CD4-positive, alpha-beta T cell (primary cell): ENCODE measurements around the gene DHX15. TPM values are rescaled to one million over a fixed set of nuclear protein-coding genes. Genes with fewer than 3 reads are reported as not detected.
A peak's percentile ranks its signal among the peaks of the same experiment; 100 is the strongest.

Source experiments
- ATAC-seq: fragments of 200-7000 bp; cut with Tn5 transposase; one replicate; pipeline ENCODE4 v1.10.0; 2022; ENCODE audit warnings: mild to moderate bottlenecking; ENCODE audit not compliant: poor library complexity
- CTCF ChIA-PET: fragments of 350-600 bp; sonication (Branson Sonifier 250); formaldehyde crosslinking; loops from one replicate; lab custom pipeline; 2021; ENCODE audit warnings: antibody characterized with exemption, inconsistent platforms; lab: Charles Lee
- POLR2A ChIA-PET: fragments of 350-600 bp; sonication (Branson Sonifier 250); formaldehyde crosslinking; loops from one replicate; lab custom pipeline; 2021; ENCODE audit warnings: antibody characterized with exemption, inconsistent platforms; lab: Charles Lee
- DNase-seq, 14 experiments: peaks; one replicate each; pipeline ENCODE4 v3.0.0-alpha.2; 2013 to 2020; ENCODE audit warnings: mixed read lengths in 2 of 14
- H3K27ac ChIP-seq, 2 donors: one replicate each; pipeline versions ENCODE4 v1.5.1 to v1.7.0; 2013; ENCODE audit warnings: low read length in 2 of 2, low read depth in 1 of 2, mild to moderate bottlenecking in 1 of 2
- H3K27me3 ChIP-seq, 2 experiments: 1 replicate in 1 of 2; 2 replicates in 1 of 2; pipeline versions ENCODE4 v1.6.1 to v1.7.0; 2013; ENCODE audit warnings: low read length in 2 of 2, control low read depth in 1 of 2, mild to moderate bottlenecking in 1 of 2, moderate library complexity in 1 of 2; ENCODE audit not compliant: insufficient read depth in 2 of 2, control insufficient read depth in 1 of 2
- H3K36me3 ChIP-seq: one replicate; pipeline ENCODE4 v1.6.1; 2013; ENCODE audit warnings: low read length, control low read depth; ENCODE audit not compliant: insufficient read depth
- H3K4me1 ChIP-seq: one replicate; pipeline ENCODE4 v1.6.1; 2013; ENCODE audit warnings: low read length, control low read depth; ENCODE audit not compliant: insufficient read depth
- H3K4me3 ChIP-seq: one replicate; pipeline ENCODE4 v1.5.1; 2013; ENCODE audit warnings: mild to moderate bottlenecking, low read length, moderate library complexity
- H3K9me3 ChIP-seq, 2 experiments: 1 replicate in 1 of 2; 2 replicates in 1 of 2; pipeline versions ENCODE4 v1.6.1 to v1.7.0; 2013; ENCODE audit warnings: low read length in 2 of 2, mild to moderate bottlenecking in 2 of 2, control low read depth in 1 of 2, moderate library complexity in 1 of 2; ENCODE audit not compliant: control insufficient read depth in 1 of 2, insufficient read depth in 1 of 2
- H3K27ac Mint-ChIP-seq: one replicate; pipeline ENCODE4 v1.8.0; 2020; ENCODE audit warnings: mixed read lengths
- H3K27me3 Mint-ChIP-seq: one replicate; pipeline ENCODE4 v1.8.0; 2021; ENCODE audit warnings: mixed read lengths
- H3K36me3 Mint-ChIP-seq: one replicate; pipeline ENCODE4 v1.8.0; 2021; ENCODE audit warnings: low read depth, mixed read lengths
- H3K4me1 Mint-ChIP-seq: one replicate; pipeline ENCODE4 v1.8.0; 2021; ENCODE audit warnings: low read depth, mixed read lengths
- H3K4me3 Mint-ChIP-seq: one replicate; pipeline ENCODE4 v1.8.0; 2020; ENCODE audit warnings: mild to moderate bottlenecking, mixed read lengths
- H3K9me3 Mint-ChIP-seq: one replicate; pipeline ENCODE4 v1.8.0; 2020; ENCODE audit warnings: mixed read lengths
- intact Hi-C, 2 experiments: fragments of 100-400 bp; cut with DNase I in 1 of 2; cut with micrococcal nuclease in 1 of 2; formaldehyde crosslinking; loops; one replicate each; pipeline versions ENCODE4 v1.15.1 to v1.9.0; 2023 to 2025; cut with DNase I, micrococcal nuclease
- total RNA-seq, 174 experiments: library from RNA in 2 of 174; stranded (reverse) in 2 of 174; gene quantifications; one replicate each; pipeline ENCODE4 v1.2.3 and lab custom pipeline; 2021 to 2026
- TF ChIP-seq, protein P1 (sequence below): fragments of 200-600 bp; IDR thresholded peaks from one replicate; pipeline ENCODE4 v1.8.0; 2022; ENCODE audit warnings: antibody characterized with exemption, mild to moderate bottlenecking

DHX15 gene
- total RNA-seq, 2 experiments from 2014 or later: 208 to 209 TPM

DNA sequence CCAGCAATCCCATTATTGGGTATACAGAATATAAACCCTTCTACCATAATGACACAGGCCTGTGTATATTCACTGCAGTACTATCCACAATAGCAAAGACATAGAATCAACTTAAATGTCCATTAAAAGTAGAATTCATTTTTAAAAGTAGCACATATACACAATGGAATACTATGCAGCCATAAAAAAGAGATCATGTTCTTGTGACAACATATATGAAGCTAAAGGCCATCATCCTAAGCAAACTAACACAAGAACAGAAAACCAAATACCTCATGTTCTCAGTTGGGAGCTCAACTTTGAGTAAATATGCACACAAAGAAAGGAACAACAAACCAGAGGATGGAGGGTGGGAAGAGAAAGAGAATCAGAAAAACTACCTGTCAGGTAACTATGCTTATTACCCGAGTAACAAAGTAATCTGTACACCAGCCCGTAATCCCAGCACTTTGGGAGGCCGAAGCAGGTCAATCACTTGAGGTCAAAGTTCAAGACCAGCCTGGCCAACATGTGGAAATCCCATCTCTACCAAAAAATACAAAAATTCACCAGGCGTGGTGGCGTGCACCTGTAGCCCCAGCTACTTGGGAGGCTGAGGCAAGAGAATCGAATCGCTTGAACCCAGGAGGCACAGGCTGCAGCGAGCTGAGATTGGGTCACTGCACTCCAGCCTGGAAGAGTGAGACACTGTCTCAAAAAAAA, 22.8 kb downstream of the DHX15 start:
- no peak for DNase-seq
- peaks cover 4% of the 10 kb centered on the region for H3K9me3 Mint-ChIP-seq
- Histone ChIP-seq H3K9me3 (no peaks in the 10 kb centered on the region), H3K36me3 (peaks cover 44% of the 10 kb centered on the region), H3K4me1 (peaks cover 10% of the 10 kb centered on the region), H3K4me3 (no peak overlapping the region), H3K27ac (no peak overlapping the region), H3K27me3 (no peaks in the 10 kb centered on the region)
- peak overlapping the region; percentile 57 for H3K27ac Mint-ChIP-seq
- ChIA-PET CTCF (interaction anchor here (0.6 to 0.7 kb wide), 2 partner anchors 11 to 17 kb away, joined by 3 read pairs; no protein-coding TSS in a partner anchor), POLR2A (no interaction called here)
- peaks cover 84% of the 10 kb centered on the region for H3K36me3 Mint-ChIP-seq
- no peaks in the 10 kb centered on the region for H3K27me3 Mint-ChIP-seq
- ATAC-seq: no peak
- H3K4me3 Mint-ChIP-seq: no peak overlapping the region
- peaks cover 87% of the 10 kb centered on the region for H3K4me1 Mint-ChIP-seq
- intact Hi-C loops: no loop called here
- TF ChIP-seq, protein P1, sequence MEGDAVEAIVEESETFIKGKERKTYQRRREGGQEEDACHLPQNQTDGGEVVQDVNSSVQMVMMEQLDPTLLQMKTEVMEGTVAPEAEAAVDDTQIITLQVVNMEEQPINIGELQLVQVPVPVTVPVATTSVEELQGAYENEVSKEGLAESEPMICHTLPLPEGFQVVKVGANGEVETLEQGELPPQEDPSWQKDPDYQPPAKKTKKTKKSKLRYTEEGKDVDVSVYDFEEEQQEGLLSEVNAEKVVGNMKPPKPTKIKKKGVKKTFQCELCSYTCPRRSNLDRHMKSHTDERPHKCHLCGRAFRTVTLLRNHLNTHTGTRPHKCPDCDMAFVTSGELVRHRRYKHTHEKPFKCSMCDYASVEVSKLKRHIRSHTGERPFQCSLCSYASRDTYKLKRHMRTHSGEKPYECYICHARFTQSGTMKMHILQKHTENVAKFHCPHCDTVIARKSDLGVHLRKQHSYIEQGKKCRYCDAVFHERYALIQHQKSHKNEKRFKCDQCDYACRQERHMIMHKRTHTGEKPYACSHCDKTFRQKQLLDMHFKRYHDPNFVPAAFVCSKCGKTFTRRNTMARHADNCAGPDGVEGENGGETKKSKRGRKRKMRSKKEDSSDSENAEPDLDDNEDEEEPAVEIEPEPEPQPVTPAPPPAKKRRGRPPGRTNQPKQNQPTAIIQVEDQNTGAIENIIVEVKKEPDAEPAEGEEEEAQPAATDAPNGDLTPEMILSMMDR: no peak

DNA sequence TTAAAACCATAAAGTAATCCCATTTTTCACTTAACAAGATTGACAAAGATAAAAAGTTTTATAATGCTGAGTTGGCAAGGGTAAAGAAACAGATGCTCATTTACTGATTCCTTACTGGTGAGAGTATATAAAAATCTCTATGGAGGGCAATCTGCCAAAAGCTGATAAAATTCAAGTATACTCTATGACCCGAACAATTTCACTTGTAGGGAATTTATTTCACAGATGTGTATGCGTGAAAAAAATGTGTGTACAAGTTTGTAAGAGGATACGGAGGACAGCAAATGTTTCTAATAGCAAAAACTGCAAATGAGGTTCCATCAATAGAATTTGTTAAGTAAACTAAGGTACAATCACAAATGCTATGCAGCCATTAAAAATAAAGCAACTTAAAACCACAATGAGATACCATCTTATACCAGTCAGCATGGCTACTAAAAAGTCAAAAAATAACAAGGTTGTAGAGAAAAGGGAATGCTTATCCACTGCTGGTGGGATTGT, 23.4 kb downstream of the DHX15 start:
- Mint-ChIP-seq H3K27ac (no peak overlapping the region), H3K36me3 (peaks cover 89% of the 10 kb centered on the region), H3K4me1 (peaks cover 87% of the 10 kb centered on the region), H3K27me3 (no peaks in the 10 kb centered on the region), H3K9me3 (peaks cover 4% of the 10 kb centered on the region), H3K4me3 (no peak overlapping the region)
- ATAC-seq: no peak
- ChIA-PET CTCF (no interaction called here), POLR2A (interaction anchor here (0.8 kb wide), 1 partner anchor 13 kb away, joined by 4 read pairs; no protein-coding TSS in a partner anchor)
- no peak overlapping the region for H3K4me3 ChIP-seq
- DNase-seq: no peak
- no peak overlapping the region for H3K27ac ChIP-seq
- TF ChIP-seq, protein P1: no peak
- no peaks in the 10 kb centered on the region for H3K27me3 ChIP-seq
- H3K36me3 ChIP-seq: peaks cover 39% of the 10 kb centered on the region
- intact Hi-C loops: no loop called here
- H3K4me1 ChIP-seq: peaks cover 3% of the 10 kb centered on the region
- H3K9me3 ChIP-seq: no peaks in the 10 kb centered on the region

DNA sequence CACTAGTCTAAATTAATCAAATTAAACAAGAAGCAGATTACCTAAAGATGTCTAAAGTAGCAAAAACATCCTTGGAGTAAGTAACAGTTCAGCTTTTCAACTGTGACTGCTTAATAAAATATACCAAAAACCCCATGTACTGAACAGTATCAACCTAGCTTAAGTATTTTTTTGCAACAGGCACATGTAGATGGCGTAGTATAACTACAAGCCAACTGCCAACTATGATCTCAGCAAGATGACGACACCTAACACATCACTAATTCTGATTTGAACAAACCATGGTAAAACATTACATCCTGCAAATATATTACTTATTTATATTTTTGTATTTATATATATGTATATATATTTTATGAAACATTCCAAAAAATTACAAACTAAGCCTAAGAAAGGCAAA, 24.5 kb downstream of the DHX15 start:
- ATAC-seq (no peak), DNase-seq (no peak)
- Mint-ChIP-seq H3K27me3 (no peaks in the 10 kb centered on the region), H3K27ac (peak overlapping the region; percentile 75), H3K9me3 (peaks cover 4% of the 10 kb centered on the region), H3K4me3 (no peak overlapping the region), H3K36me3 (peaks cover 85% of the 10 kb centered on the region), H3K4me1 (peaks cover 83% of the 10 kb centered on the region)
- Histone ChIP-seq H3K4me1 (no peaks in the 10 kb centered on the region), H3K9me3 (no peaks in the 10 kb centered on the region), H3K36me3 (peaks cover 36% of the 10 kb centered on the region), H3K4me3 (no peak overlapping the region), H3K27me3 (no peaks in the 10 kb centered on the region), H3K27ac (no peak overlapping the region)
- intact Hi-C loops: loop anchor here in 1 of 2 experiments (2.0 kb wide), 1 partner anchor 15 kb away; no protein-coding TSS in a partner anchor
- ChIA-PET POLR2A (no interaction called here), CTCF (interaction anchor here (0.7 to 0.8 kb wide), 2 partner anchors 25 to 752 kb away, joined by 3 read pairs; partner anchors contain the start of gene DHX15)
- TF ChIP-seq, protein P1: no peak
